GM12878 (cell line): Measurements from ENCODE around the gene SLC9A8.

Experiments used
- GABPA ChIP-seq: IDR thresholded peaks from 2 replicates; pipeline ENCODE4 v1.6.1; 2014; ENCODE audit warnings: antibody characterized with exemption, low read depth, mild to moderate bottlenecking, inconsistent platforms
- PKNOX1 ChIP-seq: fragments of 450-650 bp; IDR thresholded peaks from 2 replicates; pipeline ENCODE4 v1.6.1; 2016; ENCODE audit warnings: mild to moderate bottlenecking
- REST ChIP-seq: IDR thresholded peaks from 2 replicates; pipeline ENCODE4 v1.6.1; 2012; ENCODE audit warnings: mild to moderate bottlenecking, low read depth, low read length
- SMAD1 ChIP-seq: fragments of 450-650 bp; IDR thresholded peaks from 2 replicates; pipeline ENCODE4 v1.6.1; 2018; ENCODE audit warnings: mild to moderate bottlenecking, low read depth; ENCODE audit not compliant: partially characterized antibody
- ZBTB33 ChIP-seq: fragments of 450-650 bp; IDR thresholded peaks from 2 replicates; pipeline ENCODE4 v1.6.1; 2017; ENCODE audit warnings: mild to moderate bottlenecking
- TF ChIP-seq, protein P1 (sequence below), 3 experiments: IDR thresholded peaks in 2 of 3; conservative IDR thresholded peaks in 1 of 3; 2 replicates each; pipeline ENCODE4 v1.5.1; 2011; ENCODE audit warnings: low read depth in 3 of 3, low read length in 3 of 3, mild to moderate bottlenecking in 3 of 3, control low read depth in 2 of 3, moderate library complexity in 2 of 3, inconsistent platforms in 1 of 3, mixed read lengths in 1 of 3; ENCODE audit not compliant: control insufficient read depth in 2 of 3, insufficient read depth in 1 of 3; ENCODE audit errors: extremely low read depth in 1 of 3

GRCh38 chr20:49796600-49797343 is 15.9 kb upstream of the SLC9A8 start:
- TF ChIP-seq ZBTB33 (no peak), SMAD1 (no peak), PKNOX1 (no peak), GABPA (no peak), REST (no peak)
- TF ChIP-seq, protein P1, sequence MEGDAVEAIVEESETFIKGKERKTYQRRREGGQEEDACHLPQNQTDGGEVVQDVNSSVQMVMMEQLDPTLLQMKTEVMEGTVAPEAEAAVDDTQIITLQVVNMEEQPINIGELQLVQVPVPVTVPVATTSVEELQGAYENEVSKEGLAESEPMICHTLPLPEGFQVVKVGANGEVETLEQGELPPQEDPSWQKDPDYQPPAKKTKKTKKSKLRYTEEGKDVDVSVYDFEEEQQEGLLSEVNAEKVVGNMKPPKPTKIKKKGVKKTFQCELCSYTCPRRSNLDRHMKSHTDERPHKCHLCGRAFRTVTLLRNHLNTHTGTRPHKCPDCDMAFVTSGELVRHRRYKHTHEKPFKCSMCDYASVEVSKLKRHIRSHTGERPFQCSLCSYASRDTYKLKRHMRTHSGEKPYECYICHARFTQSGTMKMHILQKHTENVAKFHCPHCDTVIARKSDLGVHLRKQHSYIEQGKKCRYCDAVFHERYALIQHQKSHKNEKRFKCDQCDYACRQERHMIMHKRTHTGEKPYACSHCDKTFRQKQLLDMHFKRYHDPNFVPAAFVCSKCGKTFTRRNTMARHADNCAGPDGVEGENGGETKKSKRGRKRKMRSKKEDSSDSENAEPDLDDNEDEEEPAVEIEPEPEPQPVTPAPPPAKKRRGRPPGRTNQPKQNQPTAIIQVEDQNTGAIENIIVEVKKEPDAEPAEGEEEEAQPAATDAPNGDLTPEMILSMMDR (IDR thresholded peaks at IDR 0.05 in 2 of 3, conservative IDR thresholded peaks at IDR 0.05 in 1 of 3; ENCODE audit: control insufficient read depth in 2 of 3, extremely low read depth in 1 of 3, insufficient read depth in 1 of 3, low read depth in 3 of 3, low read length in 3 of 3): no peak
